GM19239 (cell line): Measurements from ENCODE around the gene NOSTRIN.

ENCODE experiments used
- DNase-seq: peaks from one replicate; pipeline ENCODE4 v3.0.0; 2011; ENCODE audit warnings: low spot score; ENCODE audit not compliant: insufficient read length
- FAIRE-seq: peaks from 2 replicates; lab custom pipeline; 2011; peaks lifted over from hg19 to GRCh38; lab: Jason Lieb, UNC

NOSTRIN gene

GRCh38 chr2:168912901-168913369 lies 110.5 kb downstream of the NOSTRIN start:
- DNase-seq: no peak
- no peak for FAIRE-seq

- FAIRE-seq (no peak), DNase-seq (no peak)
Measured at GRCh38 chr2:168913495-168913894, 111.1 kb downstream of the NOSTRIN start.
